Hematopoietic multipotent progenitor cell treated with erythropoietin and hydrocortisone succinate and interleukin-3 and kit ligand, for 8 days (in vitro differentiated cells): Measurements from ENCODE around the gene ZNF784.

ENCODE experiments used
- DNase-seq: peaks from one replicate; pipeline ENCODE4 v3.0.0-alpha.2; 2015

ZNF784 gene

GRCh38 chr19:55624109-55625003 is at the start of gene ZNF784:
ZNF784 (minus strand) TSS chr19:55624566; CDS start chr19:55624561, 5 bp downstream.
- peak; percentile 91 for DNase-seq

GRCh38 chr19:55673889-55674288 is 49.5 kb upstream of the ZNF784 start:
- no peak for DNase-seq

GRCh38 chr19:55673465-55673864 is 49.1 kb upstream of the ZNF784 start:
- no peak for DNase-seq

GRCh38 chr19:55672418-55672817 is 48.1 kb upstream of the ZNF784 start:
- DNase-seq = peak; percentile 27

GRCh38 chr19:55671054-55671378 is 46.6 kb upstream of the ZNF784 start:
- DNase-seq = no peak

GRCh38 chr19:55670280-55671053 is 46.1 kb upstream of the ZNF784 start:
- DNase-seq = no peak

GRCh38 chr19:55669418-55670279 is 45.3 kb upstream of the ZNF784 start:
- DNase-seq = no peak

- DNase-seq = no peak
Measured at GRCh38 chr19:55668603-55669348, 44.4 kb upstream of the ZNF784 start.

GRCh38 chr19:55667958-55668357 is 43.6 kb upstream of the ZNF784 start:
- no peak for DNase-seq

GRCh38 chr19:55667511-55667910 is 43.1 kb upstream of the ZNF784 start:
- DNase-seq = no peak

GRCh38 chr19:55667006-55667381 is 42.6 kb upstream of the ZNF784 start:
- DNase-seq = no peak

- DNase-seq = no peak
Measured at GRCh38 chr19:55666343-55667005, 42.1 kb upstream of the ZNF784 start.

GRCh38 chr19:55663846-55664536 is 39.6 kb upstream of the ZNF784 start:
- no peak for DNase-seq

- DNase-seq = no peak
Measured at GRCh38 chr19:55661826-55662225, 37.5 kb upstream of the ZNF784 start.

- DNase-seq = no peak
Measured at GRCh38 chr19:55660991-55661390, 36.6 kb upstream of the ZNF784 start.

- no peak for DNase-seq
Measured at GRCh38 chr19:55660404-55660803, 36.0 kb upstream of the ZNF784 start.

- DNase-seq = no peak
Measured at GRCh38 chr19:55659822-55660221, 35.5 kb upstream of the ZNF784 start.

- DNase-seq = no peak
Measured at GRCh38 chr19:55658846-55659459, 34.6 kb upstream of the ZNF784 start.

- DNase-seq = no peak
Measured at GRCh38 chr19:55656988-55657747, 32.8 kb upstream of the ZNF784 start.

GRCh38 chr19:55656552-55656951 is 32.2 kb upstream of the ZNF784 start:
- no peak for DNase-seq
